HepG2 (cell line): ENCODE results near the gene FAM53C. TPM values are rescaled to one million over a fixed set of nuclear protein-coding genes. Genes with fewer than 3 reads are reported as not detected.

ENCODE experiments used
- AKNA ChIP-seq: sonication (generic); formaldehyde crosslinking; IDR thresholded peaks from 2 replicates; pipeline ENCODE4 v1.4.0; 2020; ENCODE audit warnings: missing genetic modification reagents, borderline replicate concordance
- CCDC6 ChIP-seq: sonication (generic); formaldehyde crosslinking; IDR thresholded peaks from 2 replicates; pipeline ENCODE4 v1.8.1; 2022; ENCODE audit warnings: mild to moderate bottlenecking, missing genetic modification reagents, moderate library complexity
- CSRNP1 ChIP-seq: sonication (generic); formaldehyde crosslinking; IDR thresholded peaks from 2 replicates; pipeline ENCODE4 v1.8.1; 2023; ENCODE audit warnings: mild to moderate bottlenecking, missing genetic modification reagents
- DR1 ChIP-seq: sonication (generic); formaldehyde crosslinking; IDR thresholded peaks from 2 replicates; pipeline ENCODE4 v1.8.0; 2021; ENCODE audit warnings: mild to moderate bottlenecking, missing genetic modification reagents, inconsistent platforms
- KAT8 ChIP-seq: IDR thresholded peaks from 2 replicates; pipeline ENCODE4 v1.6.1; 2016; ENCODE audit warnings: missing genetic modification reagents, missing compliant biosample characterization
- NFYC ChIP-seq: IDR thresholded peaks from 2 replicates; pipeline ENCODE4 v1.6.1; 2016; ENCODE audit warnings: missing genetic modification reagents, missing compliant biosample characterization
- PREB ChIP-seq: sonication (generic); formaldehyde crosslinking; IDR thresholded peaks from 2 replicates; pipeline ENCODE4 v1.4.0; 2020; ENCODE audit warnings: missing genetic modification reagents
- RELA ChIP-seq: sonication (generic); formaldehyde crosslinking; IDR thresholded peaks from 2 replicates; pipeline ENCODE4 v1.4.0; 2020; ENCODE audit warnings: missing genetic modification reagents
- RXRA ChIP-seq: sonication (generic); formaldehyde crosslinking; IDR thresholded peaks from 2 replicates; pipeline ENCODE4 v1.5.1; 2020; ENCODE audit warnings: missing genetic modification reagents
- SP2 ChIP-seq: sonication (generic); formaldehyde crosslinking; IDR thresholded peaks from 2 replicates; pipeline ENCODE4 v1.5.1; 2020; ENCODE audit warnings: mild to moderate bottlenecking, missing genetic modification reagents
- YEATS4 ChIP-seq: sonication (generic); formaldehyde crosslinking; IDR thresholded peaks from 2 replicates; pipeline ENCODE4 v1.4.0; 2020; ENCODE audit warnings: missing genetic modification reagents, borderline replicate concordance
- ZBTB1 ChIP-seq: sonication (generic); formaldehyde crosslinking; IDR thresholded peaks from 2 replicates; pipeline ENCODE4 v1.4.0; 2020; ENCODE audit warnings: missing genetic modification reagents, borderline replicate concordance
- ZBTB10 ChIP-seq: sonication (generic); formaldehyde crosslinking; IDR thresholded peaks from 2 replicates; pipeline ENCODE4 v1.4.0; 2020; ENCODE audit warnings: missing genetic modification reagents, borderline replicate concordance
- ZFP37 ChIP-seq: sonication (generic); formaldehyde crosslinking; IDR thresholded peaks from 2 replicates; pipeline ENCODE4 v1.4.0; 2020; ENCODE audit warnings: missing genetic modification reagents, borderline replicate concordance
- ZFP41 ChIP-seq: sonication (generic); formaldehyde crosslinking; IDR thresholded peaks from 2 replicates; pipeline ENCODE4 v1.4.0; 2020; ENCODE audit warnings: mild to moderate bottlenecking, missing genetic modification reagents, borderline replicate concordance
- ZNF326 ChIP-seq: sonication (generic); formaldehyde crosslinking; IDR thresholded peaks from 2 replicates; pipeline ENCODE4 v1.4.0; 2020; ENCODE audit warnings: missing genetic modification reagents, borderline replicate concordance
- ZNF496 ChIP-seq: sonication (generic); formaldehyde crosslinking; IDR thresholded peaks from 2 replicates; pipeline ENCODE4 v1.8.1; 2023; ENCODE audit warnings: mild to moderate bottlenecking, moderate library complexity, missing genetic modification reagents; ENCODE audit not compliant: insufficient replicate concordance
- ZNF501 ChIP-seq: sonication (generic); formaldehyde crosslinking; IDR thresholded peaks from 2 replicates; pipeline ENCODE4 v1.5.1; 2020; ENCODE audit warnings: mild to moderate bottlenecking, moderate library complexity, missing genetic modification reagents
- ZNF510 ChIP-seq: sonication (generic); formaldehyde crosslinking; IDR thresholded peaks from 2 replicates; pipeline ENCODE4 v1.4.0; 2020; ENCODE audit warnings: low read depth, mild to moderate bottlenecking, missing genetic modification reagents
- polyA plus RNA-seq, 8 experiments: library from polyadenylated mRNA; depleted of rRNA in 3 of 8; stranded (reverse) in 7 of 8; unstranded in 1 of 8; fragments of >200 nt; fragmentation: Illumina TruSeq in 4 of 8; extraction: Trizol in 4 of 8; gene quantifications; 2 replicates each; pipeline versions ENCODE4 v1.2.1 to v1.2.3, GENCODE V29; 2011 to 2016; ENCODE audit warnings: low read depth in 4 of 8, missing spikeins in 1 of 8, mixed read lengths in 1 of 8; ENCODE audit not compliant: insufficient read depth in 1 of 8
- total RNA-seq, 5 experiments: library from RNA; depleted of rRNA; stranded (reverse); fragments of >200 nt; fragmentation: Illumina TruSeq; extraction: Trizol; gene quantifications; 2 replicates each; pipeline ENCODE4 v1.2.3, GENCODE V29; 2016; ENCODE audit warnings: low read depth in 1 of 5

The FAM53C gene
- total and polyA plus RNA-seq, 2 of the 13 experiments (the other 11 are each of a cell fraction or from before 2014, with no cell fraction given), result 26.9 to 30.1 TPM

GRCh38 chr5:138337685-138338410 is at the start of gene FAM53C (continued):
- TF ChIP-seq AKNA (no peak), ZNF326 (no peak), ZNF496 (CRISPR knock-in tag) (no peak), ZBTB1 (CRISPR knock-in tag) (no peak), PREB (CRISPR knock-in tag) (no peak), YEATS4 (CRISPR knock-in tag) (peak; percentile 85), CCDC6 (CRISPR knock-in tag) (no peak; the same call in 1 of the 2 replicates), KAT8 (peak; percentile 78), SP2 (CRISPR knock-in tag) (no peak), CSRNP1 (peak; percentile 92), ZFP37 (peak; percentile 42; the same call in 1 of the 2 replicates), NFYC (CRISPR knock-in tag) (no peak; the same call in none of the 2 replicates), ZNF501 (CRISPR knock-in tag) (peak; percentile 68; the same call in 1 of the 2 replicates), DR1 (peak; percentile 95), ZBTB10 (CRISPR knock-in tag) (no peak), RXRA (CRISPR knock-in tag) (peak; percentile 76), ZFP41 (CRISPR knock-in tag) (peak; percentile 86), RELA (CRISPR knock-in tag) (no peak), ZNF510 (CRISPR knock-in tag) (0 out of 2 replicates have a peak, but pooled peaks have one; percentile 66)
